ENCODE measurements around the gene SLC13A1.

The SLC13A1 gene

GRCh38 chr7:123193235-123193634 lies 6.5 kb downstream of the SLC13A1 start:
- no peak for FAIRE-seq

- no peak for FAIRE-seq
These were observed 8.6 kb downstream of the SLC13A1 start for GRCh38 chr7:123191132-123191531.

DNA sequence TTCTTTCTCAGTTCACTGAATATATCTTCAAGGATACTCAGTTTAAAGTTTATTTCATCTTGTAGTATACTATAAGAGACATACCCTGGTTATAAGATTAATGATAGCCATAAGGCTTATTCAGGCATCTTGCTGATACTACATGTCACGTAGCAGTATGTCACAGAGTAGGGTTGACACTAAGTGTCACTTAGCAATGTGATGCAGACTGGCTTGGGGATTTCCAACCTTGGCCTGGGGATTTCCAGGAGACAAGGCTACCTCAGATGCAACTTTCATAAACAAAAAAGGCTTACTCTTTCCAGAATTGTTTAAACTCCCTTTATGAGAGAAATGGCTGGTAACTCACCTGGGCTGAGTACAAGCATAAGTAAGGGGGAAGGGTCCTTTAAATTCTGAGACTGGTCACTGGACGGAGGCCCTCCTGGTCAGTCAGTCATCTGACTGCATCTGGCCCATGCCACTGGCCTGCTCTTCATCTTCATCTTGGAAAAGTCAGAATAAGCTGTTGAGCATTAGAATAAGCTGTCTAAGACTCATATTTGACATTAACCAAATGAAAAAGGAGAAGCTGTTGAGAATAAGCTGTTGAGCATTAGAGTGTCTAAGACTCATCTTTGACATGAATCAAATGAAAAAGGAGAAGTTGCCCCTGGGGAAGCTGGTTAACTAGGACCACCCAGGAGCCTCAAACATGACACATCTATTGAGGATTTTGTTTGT lies 9.5 kb downstream of the SLC13A1 start:
- no peak for FAIRE-seq

GRCh38 chr7:123185756-123186155 lies 14.0 kb downstream of the SLC13A1 start:
- no peak for FAIRE-seq

DNA sequence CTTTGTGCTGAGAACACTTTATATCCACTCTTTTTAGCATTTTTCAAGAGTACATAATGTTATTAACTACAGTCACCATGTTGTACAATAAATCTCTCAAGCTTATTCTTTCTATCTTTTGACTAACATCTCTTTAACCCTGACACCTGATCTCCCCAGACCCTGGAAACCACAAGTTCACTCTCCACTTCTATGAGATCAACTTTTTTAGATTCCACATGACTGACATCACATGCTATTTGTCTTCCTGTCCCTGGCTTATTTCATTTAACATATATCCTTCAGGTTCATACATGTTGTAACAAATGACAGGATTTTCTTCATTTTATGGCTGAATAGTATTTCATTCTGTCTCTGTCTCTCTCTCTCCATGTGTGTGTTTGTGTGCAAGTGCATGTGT lies 15.5 kb downstream of the SLC13A1 start:
- FAIRE-seq, result no peak

GRCh38 chr7:123183431-123183830 lies 16.3 kb downstream of the SLC13A1 start:
- no peak for FAIRE-seq

- no peak for FAIRE-seq
These were observed 22.3 kb downstream of the SLC13A1 start for GRCh38 chr7:123177442-123177841.

DNA sequence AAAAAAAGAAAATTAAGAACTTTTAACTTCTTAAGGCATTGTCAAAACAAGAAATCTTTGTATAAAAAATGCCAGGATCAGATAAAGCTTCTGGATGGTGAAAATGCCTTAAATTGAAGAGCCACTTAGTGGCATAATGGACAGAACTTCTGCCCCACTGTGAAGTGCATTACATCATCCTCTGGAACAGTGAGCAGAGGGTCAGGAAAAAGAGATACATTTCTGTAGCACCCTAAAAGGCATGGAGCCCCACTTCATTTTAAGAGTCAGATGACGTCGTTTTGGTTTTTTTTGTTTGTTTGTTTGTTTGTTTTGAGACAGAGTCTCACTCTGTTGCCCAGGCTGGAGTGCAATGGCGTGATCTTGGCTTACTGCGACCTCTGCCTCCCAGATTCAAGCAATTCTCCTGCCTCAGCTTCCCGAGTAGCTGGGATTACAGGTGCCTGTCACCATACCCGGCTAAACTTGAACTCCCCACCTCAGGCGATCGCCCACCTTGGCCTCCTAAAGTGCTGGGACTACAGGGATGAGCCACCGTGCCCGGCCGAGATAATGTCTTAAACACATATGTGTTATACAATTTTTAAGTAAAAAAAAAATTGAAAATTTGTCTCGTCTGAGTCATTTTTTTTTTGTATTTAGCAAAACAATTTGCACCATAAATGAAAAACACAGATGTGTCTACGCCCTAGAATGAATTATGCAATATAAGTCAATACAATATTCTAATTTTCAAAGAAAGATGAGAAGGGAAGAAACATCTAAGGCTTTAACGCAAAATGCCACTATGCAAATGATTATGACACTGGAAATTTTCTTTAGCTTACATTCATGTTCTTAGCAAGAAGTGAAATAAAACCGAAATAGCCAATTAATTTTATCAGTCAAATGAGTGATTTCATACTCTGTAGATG lies 29.2 kb downstream of the SLC13A1 start:
- FAIRE-seq, result no peak

DNA sequence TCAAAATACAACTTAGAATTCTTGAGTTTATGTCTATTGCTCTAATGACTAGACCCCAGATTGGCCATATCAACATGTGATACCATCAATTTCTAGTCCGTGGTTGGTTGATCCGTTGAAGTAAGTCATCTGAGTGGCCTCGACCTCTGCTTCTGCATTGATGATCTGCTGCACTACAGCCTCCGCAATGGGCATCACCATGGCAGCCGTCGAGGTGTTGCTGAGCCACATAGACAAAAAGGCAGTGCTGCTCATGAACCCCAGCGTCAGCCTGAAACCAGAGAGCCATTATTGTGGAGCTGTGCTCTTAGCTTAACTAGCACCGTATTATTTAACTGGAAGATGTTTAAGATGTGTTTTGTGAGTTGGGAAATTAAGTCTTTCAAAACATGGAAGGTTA lies 30.7 kb downstream of the SLC13A1 start:
- no peak for FAIRE-seq

DNA sequence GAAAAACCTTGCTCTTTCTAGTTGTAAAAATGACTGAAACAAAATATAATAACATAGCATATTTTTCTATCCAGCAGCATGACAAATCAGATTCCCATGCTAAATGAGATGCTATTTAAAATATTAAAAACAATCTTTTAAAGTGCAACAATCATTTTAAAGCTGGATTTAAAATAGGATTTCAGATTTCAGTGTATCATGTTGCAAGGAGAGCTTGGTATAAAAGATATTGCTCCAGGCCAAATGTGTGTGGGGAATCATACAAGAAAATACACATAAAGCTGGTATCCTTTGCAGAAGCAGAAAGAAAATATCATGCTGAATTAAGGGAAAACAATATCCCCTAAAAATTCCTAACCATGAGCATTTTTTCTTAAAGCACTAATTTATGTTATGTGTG lies 42.2 kb downstream of the SLC13A1 start:
- FAIRE-seq, result no peak

- no peak for FAIRE-seq
These were observed 44.2 kb downstream of the SLC13A1 start for GRCh38 chr7:123155571-123155970.

GRCh38 chr7:123154231-123154860 lies 45.4 kb downstream of the SLC13A1 start:
- FAIRE-seq, result peak; percentile 79

DNA sequence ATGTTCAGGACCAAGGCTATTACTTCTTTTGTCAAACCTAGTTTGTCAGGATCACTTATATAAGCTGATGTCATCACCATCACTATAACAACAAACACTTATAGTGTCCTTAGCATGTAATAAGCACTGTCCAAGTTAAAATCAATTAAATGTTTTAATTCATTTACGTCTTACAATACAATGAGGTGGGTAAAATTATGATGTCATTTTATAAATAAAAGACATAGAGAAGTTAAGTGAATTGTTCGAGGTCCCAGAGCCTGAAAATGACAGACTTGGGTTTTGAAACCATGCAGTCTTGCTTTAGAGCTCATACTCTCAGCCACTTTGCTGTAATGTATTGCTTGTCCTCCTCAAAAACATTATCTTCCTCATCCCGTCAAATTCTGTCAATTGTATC lies 48.3 kb downstream of the SLC13A1 start:
- FAIRE-seq, result no peak

DNA sequence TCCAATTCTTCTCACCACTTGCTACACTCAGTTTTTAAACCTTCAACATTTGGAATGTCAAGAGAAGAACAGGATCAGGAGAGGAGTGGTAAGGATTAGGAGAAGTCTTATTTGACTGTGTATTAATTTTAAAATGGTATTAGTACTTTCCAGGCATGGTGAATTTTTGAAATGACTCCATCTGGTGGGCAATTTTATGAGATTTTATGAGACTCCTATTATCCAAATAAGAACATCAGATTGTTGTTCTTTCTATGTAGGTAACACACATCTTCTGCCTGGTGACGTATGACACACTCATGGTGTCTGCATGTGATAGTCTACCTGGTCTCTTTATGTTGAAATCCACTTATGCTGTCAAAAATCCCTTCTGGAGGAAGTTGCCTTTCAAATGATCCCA lies 51.0 kb downstream of the SLC13A1 start:
- no peak for FAIRE-seq

DNA sequence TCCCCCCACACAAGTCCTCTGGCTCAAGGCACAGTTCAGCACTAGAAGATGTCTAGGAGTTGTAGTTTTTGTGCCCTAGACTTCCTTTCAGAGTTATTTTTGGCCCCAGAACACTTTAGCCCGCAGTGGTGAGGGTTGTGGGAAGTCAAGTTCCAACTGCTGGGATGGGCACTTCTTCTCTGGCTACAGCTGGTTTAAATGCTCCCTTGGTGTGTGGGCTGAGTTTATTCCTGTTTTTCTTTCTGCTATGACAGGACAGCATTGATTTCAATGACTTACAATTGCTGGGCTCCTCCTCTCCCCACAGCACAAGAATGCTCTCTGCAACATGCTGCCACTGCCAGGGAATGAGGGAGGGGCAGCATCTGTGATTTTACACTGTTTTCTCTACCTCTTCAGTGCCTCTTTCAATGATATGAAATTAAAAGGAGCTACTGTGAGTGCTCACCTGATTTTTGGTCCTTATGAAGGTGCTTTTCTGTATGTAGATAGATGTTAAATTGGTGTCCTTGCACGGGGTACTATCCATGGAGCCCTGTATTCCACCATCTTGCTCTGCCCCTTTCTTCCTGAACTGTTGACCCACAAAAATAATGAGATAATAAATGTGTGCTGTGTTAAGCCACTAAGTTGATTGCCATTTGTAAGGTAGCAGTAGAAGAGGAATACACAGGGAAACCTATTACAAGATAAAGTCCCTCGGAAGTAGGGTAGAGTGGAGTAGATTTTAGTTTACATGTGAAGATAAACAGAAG lies 56.3 kb downstream of the SLC13A1 start:
- no peak for FAIRE-seq

DNA sequence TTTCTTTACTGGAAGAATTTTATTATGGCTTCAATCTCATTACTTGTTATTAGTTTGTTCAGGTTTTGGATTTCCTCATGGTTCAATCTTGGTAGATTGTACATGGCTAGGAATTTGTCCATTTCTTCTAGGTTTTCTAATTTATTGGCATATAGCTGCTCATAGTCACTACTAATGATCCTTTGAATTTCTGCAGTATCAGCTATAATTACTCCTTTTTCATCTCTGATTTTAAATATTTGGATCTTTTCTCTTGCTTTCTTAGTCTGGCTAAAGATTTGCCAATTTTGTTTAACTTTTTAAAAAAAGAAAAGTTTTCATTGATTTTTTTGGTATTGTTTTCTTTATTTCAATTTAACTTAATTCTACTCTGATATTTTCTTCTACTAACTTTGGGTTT lies 59.2 kb downstream of the SLC13A1 start:
- no peak for FAIRE-seq

GRCh38 chr7:123135960-123136359 lies 63.8 kb downstream of the SLC13A1 start:
- FAIRE-seq, result no peak

- FAIRE-seq, result no peak
These were observed 65.8 kb downstream of the SLC13A1 start for GRCh38 chr7:123133924-123134323.

DNA sequence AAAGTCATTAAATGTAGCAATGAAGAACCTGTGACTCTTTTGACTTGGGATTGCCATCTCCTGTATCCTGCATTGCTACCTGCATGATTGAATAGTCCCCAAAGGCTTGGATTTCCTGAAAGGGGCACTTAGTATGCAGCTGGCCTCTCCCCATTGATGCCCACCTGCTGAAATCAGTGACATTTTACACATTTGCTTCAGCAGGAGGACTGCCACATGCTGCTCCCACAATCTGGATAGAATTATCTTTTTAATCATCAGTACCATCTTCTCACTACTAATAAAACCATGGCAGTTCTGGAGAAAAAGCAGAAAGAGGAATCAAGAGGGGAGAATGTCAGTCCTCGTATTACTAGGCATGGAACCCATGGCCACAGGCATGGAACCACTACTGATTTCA lies 67.8 kb downstream of the SLC13A1 start:
- no peak for FAIRE-seq

DNA sequence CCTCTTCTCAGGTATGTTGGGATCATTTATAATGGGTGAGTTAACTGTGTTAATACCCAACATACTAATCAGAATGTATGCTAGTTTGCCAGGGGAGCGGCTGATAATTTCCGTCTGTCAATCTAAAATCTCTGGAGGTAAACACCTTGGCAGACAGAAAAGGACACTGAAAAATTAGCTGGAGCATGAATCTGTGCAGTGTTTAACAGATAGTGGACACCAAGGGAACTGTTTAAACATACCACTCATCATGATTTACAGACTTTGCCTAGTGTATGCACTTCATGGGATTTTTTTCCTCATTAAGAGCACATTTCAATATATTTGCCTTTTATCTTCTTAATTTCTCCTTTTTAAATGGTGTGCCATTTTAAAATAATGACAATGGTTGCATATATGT lies 68.2 kb downstream of the SLC13A1 start:
- FAIRE-seq, result no peak

DNA sequence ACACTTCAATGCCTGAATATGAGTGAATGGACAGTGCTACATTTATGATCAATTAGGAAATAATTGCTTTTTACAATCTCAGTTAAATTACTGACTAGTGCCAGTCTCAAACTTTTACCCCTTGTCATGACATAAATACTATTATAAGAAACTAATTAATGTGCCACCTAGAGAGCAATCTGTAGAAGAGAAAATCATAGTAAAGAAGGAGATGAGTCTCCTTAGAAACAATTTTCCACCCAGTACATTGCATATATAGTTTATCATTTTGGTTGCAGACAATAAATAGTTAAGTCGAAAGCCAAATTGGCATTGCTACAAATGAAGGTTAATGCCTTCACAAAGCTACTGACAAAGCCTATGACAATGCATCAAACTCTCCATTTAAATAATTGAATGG lies 68.6 kb downstream of the SLC13A1 start:
- FAIRE-seq, result no peak

DNA sequence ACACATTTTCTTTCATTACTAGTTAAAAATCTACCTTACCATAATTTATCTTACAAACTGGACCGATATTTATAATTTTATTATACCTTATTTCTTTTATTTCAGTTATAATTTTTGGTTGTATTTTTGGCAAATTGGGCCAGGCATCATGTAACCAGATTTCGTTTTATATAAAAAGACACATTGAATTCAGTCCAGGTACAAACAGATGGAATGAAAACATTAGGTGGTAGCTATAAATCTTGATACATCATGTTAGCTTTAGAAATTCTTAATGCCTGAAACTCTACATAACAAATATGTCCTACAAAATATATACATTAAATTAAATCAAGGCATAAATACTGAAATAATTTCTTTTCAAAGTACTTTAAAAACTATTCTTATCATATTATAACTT lies 73.1 kb downstream of the SLC13A1 start:
- no peak for FAIRE-seq

DNA sequence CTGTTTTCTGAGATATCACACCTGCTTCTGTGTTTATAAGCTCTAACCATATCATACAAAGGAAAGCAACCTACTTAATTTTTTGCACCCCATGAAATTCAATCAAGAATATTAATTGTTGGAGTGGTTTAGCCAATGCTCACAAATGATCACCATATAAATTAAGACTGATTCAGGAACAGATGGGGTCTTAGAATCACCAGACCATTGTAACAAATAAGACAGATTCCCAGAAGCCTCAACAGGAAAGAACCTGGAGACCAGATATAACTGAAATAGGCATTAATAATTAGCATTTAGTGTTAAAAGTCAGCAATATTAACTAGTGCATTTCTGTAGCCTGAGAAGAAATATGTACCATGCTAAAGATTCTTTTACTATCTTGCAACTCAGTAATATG lies 73.6 kb downstream of the SLC13A1 start:
- FAIRE-seq, result no peak
